Psoas muscle (tissue), 8 donors: ENCODE results near the gene BTBD16. TPM values are rescaled to one million over a fixed set of nuclear protein-coding genes. Genes with fewer than 3 reads are reported as not detected.

Experiments used
- ATAC-seq, 4 donors: fragments of 200-7000 bp; cut with Tn5 transposase; one replicate each; pipeline ENCODE4 v1.9.1; 2020; ENCODE audit warnings: moderate library complexity in 3 of 4, mild to moderate bottlenecking in 2 of 4
- DNase-seq, 2 donors: peaks; one replicate each; pipeline ENCODE4 v3.0.0-alpha.2; 2020
- H3K27ac ChIP-seq: fragments of 200-600 bp; one replicate; pipeline ENCODE4 v1.8.0; 2022
- H3K27me3 ChIP-seq, 3 donors: fragments of 200-600 bp in 1 of 3; one replicate each; pipeline versions ENCODE4 v1.6.1 to v1.8.0; 2013 to 2022; ENCODE audit warnings: low read length in 2 of 3, mild to moderate bottlenecking in 2 of 3, moderate library complexity in 1 of 3; ENCODE audit not compliant: insufficient read depth in 3 of 3
- H3K36me3 ChIP-seq, 2 donors: fragments of 200-600 bp in 1 of 2; one replicate each; pipeline versions ENCODE4 v1.6.1 to v1.8.0; 2013 to 2022; ENCODE audit warnings: low read depth in 1 of 2, mild to moderate bottlenecking in 1 of 2, moderate library complexity in 1 of 2; ENCODE audit not compliant: insufficient read depth in 1 of 2
- H3K4me1 ChIP-seq: fragments of 200-600 bp; one replicate; pipeline ENCODE4 v1.8.0; 2022
- H3K4me3 ChIP-seq: fragments of 200-600 bp; one replicate; pipeline ENCODE4 v1.8.0; 2022; ENCODE audit warnings: mild to moderate bottlenecking
- H3K9me3 ChIP-seq: fragments of 200-600 bp; one replicate; pipeline ENCODE4 v1.8.0; 2022
- WGBS, 3 donors: extraction: QIAGEN DNeasy Blood & Tissue Kit; methylation state at CpG; one replicate each; pipeline versions ENCODE4 v1.1.6 to v1.1.7; 2013; 5-methylcytosine and 5-hydroxymethylcytosine counted together
- intact Hi-C, 2 donors: fragments of 100-400 bp; cut with DNase I; formaldehyde crosslinking; loops; one replicate each; pipeline versions ENCODE4 v1.11.0 to v1.14.2; 2022
- polyA plus RNA-seq, 3 donors: library from polyadenylated mRNA; stranded (reverse); fragments of 200-250 nt; gene quantifications; one replicate each; pipeline ENCODE4 v1.2.3, GENCODE V29; 2013
- total RNA-seq, 4 donors: library from RNA; stranded (reverse); fragmentation: NEBNext Ultra II Directional in 2 of 4; extraction: Animal tissue kit (Norgen Biotek cat#: 25700) in 2 of 4; gene quantifications; one replicate each; pipeline versions ENCODE4 v1.2.1 to v1.2.4, GENCODE V29; 2021 to 2023
- TF ChIP-seq, protein P1 (sequence below): fragments of 200-600 bp; IDR thresholded peaks from one replicate; pipeline ENCODE4 v1.8.0; 2022; ENCODE audit warnings: antibody characterized with exemption
- donor health status: healthy with polysubstance abuse.
- donor health status: DM: no; HTN: no; CAD: no; lungs with moderate emphysema.
- donor health status: Bipolar disorder and iron deficiency.
- donor health status: healthy.
- donor health status: DM: yes; HTN: yes; CAD: no.
- donor health status: DM: no; HTN: no; CAD: no.
- donor health status: DM: no; HTN: no; CAD: no.
- donor health status: DM: yes; HTN: yes; CAD: no.

BTBD16 gene
- total and polyA plus RNA-seq, 7 donors = 0.14 to 0.58 (median 0.32) TPM; not detected in 4

- DNase-seq (no peak), ATAC-seq (no peak)
- Histone ChIP-seq H3K27me3 (peaks cover 0 to 1% (median 0%) of the 10 kb centered on the region in 3 donors), H3K36me3 (no peaks in the 10 kb centered on the region), H3K4me3 (no peak overlapping the region), H3K27ac (no peak overlapping the region), H3K4me1 (peaks cover 14% of the 10 kb centered on the region), H3K9me3 (no peaks in the 10 kb centered on the region)
- WGBS, 3 donors = 90 to 95% (median 93%) methylated on average over 5 of the region's 5 CpGs
- TF ChIP-seq, protein P1, sequence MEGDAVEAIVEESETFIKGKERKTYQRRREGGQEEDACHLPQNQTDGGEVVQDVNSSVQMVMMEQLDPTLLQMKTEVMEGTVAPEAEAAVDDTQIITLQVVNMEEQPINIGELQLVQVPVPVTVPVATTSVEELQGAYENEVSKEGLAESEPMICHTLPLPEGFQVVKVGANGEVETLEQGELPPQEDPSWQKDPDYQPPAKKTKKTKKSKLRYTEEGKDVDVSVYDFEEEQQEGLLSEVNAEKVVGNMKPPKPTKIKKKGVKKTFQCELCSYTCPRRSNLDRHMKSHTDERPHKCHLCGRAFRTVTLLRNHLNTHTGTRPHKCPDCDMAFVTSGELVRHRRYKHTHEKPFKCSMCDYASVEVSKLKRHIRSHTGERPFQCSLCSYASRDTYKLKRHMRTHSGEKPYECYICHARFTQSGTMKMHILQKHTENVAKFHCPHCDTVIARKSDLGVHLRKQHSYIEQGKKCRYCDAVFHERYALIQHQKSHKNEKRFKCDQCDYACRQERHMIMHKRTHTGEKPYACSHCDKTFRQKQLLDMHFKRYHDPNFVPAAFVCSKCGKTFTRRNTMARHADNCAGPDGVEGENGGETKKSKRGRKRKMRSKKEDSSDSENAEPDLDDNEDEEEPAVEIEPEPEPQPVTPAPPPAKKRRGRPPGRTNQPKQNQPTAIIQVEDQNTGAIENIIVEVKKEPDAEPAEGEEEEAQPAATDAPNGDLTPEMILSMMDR = no peak
- intact Hi-C loops = no loop called here
These were observed 20.6 kb downstream of the BTBD16 start for GRCh38 chr10:122291739-122292138.

- H3K4me1 ChIP-seq = peaks cover 11% of the 10 kb centered on the region
- TF ChIP-seq, protein P1 = no peak
- no peak for DNase-seq
- ATAC-seq = no peak
- H3K36me3 ChIP-seq = no peaks in the 10 kb centered on the region
- no peak overlapping the region for H3K4me3 ChIP-seq
- H3K27ac ChIP-seq = no peak overlapping the region
- intact Hi-C loops = no loop called here
- WGBS, 3 donors = 70 to 87% (median 83%) methylated on average over 3 of the region's 3 CpGs
- H3K27me3 ChIP-seq = peaks cover 0 to 1% (median 0%) of the 10 kb centered on the region in 3 donors
- H3K9me3 ChIP-seq = no peaks in the 10 kb centered on the region
These were observed 21.3 kb downstream of the BTBD16 start for GRCh38 chr10:122292376-122292775.

- 85 to 89% (median 88%) methylated on average over 10 of the region's 10 CpGs for WGBS, 3 donors
- no peak for ATAC-seq
- H3K9me3 ChIP-seq = no peaks in the 10 kb centered on the region
- intact Hi-C loops = no loop called here
- H3K36me3 ChIP-seq = no peaks in the 10 kb centered on the region
- TF ChIP-seq, protein P1 = no peak
- H3K4me3 ChIP-seq = no peak overlapping the region
- no peak overlapping the region for H3K27ac ChIP-seq
- peaks cover 1% of the 10 kb centered on the region for H3K4me1 ChIP-seq
- peaks cover 0 to 1% (median 0%) of the 10 kb centered on the region in 3 donors for H3K27me3 ChIP-seq
- no peak for DNase-seq
These were observed 22.3 kb downstream of the BTBD16 start for GRCh38 chr10:122293156-122293960.

GRCh38 chr10:122293961-122294380 lies 22.9 kb downstream of the BTBD16 start:
- no peaks in the 10 kb centered on the region for H3K4me1 ChIP-seq
- H3K27me3 ChIP-seq = peaks cover 0 to 1% (median 0%) of the 10 kb centered on the region in 3 donors
- no peak overlapping the region for H3K27ac ChIP-seq
- 84 to 88% (median 85%) methylated on average over 4 of the region's 4 CpGs for WGBS, 3 donors
- no peak overlapping the region for H3K4me3 ChIP-seq
- ATAC-seq = no peak
- no peaks in the 10 kb centered on the region for H3K9me3 ChIP-seq
- intact Hi-C loops = no loop called here
- no peak for DNase-seq
- H3K36me3 ChIP-seq = no peaks in the 10 kb centered on the region
- TF ChIP-seq, protein P1 = no peak
